Measurements from ENCODE around the gene YBEY. TPM values are rescaled to one million over a fixed set of nuclear protein-coding genes. Genes with fewer than 3 reads are reported as not detected.
A peak's percentile ranks its signal among the peaks of the same experiment; 100 is the strongest.

YBEY gene
- total RNA-seq, 1 experiment from 2014 or later, result 13.8 TPM

- peak overlapping the region; percentile 94 for H3K4me2 ChIP-seq
- peaks cover 29% of the 10 kb centered on the region for H3K4me1 ChIP-seq (replicated peaks; ENCODE audit: insufficient read depth)
- no peak for DNase-seq
- no peak for TF ChIP-seq EZH2 (IDR thresholded peaks at IDR 0.05; ENCODE audit: low read depth)
- TF ChIP-seq CTCF (conservative IDR thresholded peaks at IDR 0.05), result no peak
- no peaks in the 10 kb centered on the region for H3K9me3 ChIP-seq (ENCODE audit: insufficient read depth, low read depth)
- H3K9me2 ChIP-seq (ENCODE audit: insufficient read depth), result no peaks in the 10 kb centered on the region
- H2AFZ ChIP-seq, result no peak overlapping the region
- peaks cover 17% of the 10 kb centered on the region; the same call in 1 of the 2 replicates for H3F3A ChIP-seq (ENCODE audit: insufficient read depth, low read depth)
- H3K4me3 ChIP-seq, result peak overlapping the region; percentile 69; the same call in 1 of the 2 replicates
- no peaks in the 10 kb centered on the region for H3K27me3 ChIP-seq (ENCODE audit: insufficient read depth, low read depth)
- CTCF ChIA-PET, result no interaction called here
- POLR2A ChIA-PET (ENCODE audit: unreplicated experiment), result interaction anchor here (0.6 kb wide), 1 partner anchor 239 kb away, joined by 5 read pairs; no protein-coding TSS in a partner anchor
- peaks cover 8% of the 10 kb centered on the region; the same call in 1 of the 2 replicates for H4K20me1 ChIP-seq (ENCODE audit: insufficient read depth)
- peaks cover 5% of the 10 kb centered on the region; the same call in 1 of the 2 replicates for H3K36me3 ChIP-seq (ENCODE audit: low read depth)
- intact Hi-C loops (cut with micrococcal nuclease; ENCODE audit: unreplicated experiment), result loop anchor here (10.0 kb wide), 1 partner anchor 139 kb away; no protein-coding TSS in a partner anchor
- peaks cover 41% of the 10 kb centered on the region for H3K79me2 ChIP-seq (ENCODE audit: low read depth)
- H3K27ac ChIP-seq, result no peak overlapping the region
- no TSS peak for BruUV-seq (replicated peaks)
These were observed 2.0 kb upstream of the YBEY start for GRCh38 chr21:46284077-46284644.

- no TSS peak for BruUV-seq (replicated peaks)
- H3F3A ChIP-seq (ENCODE audit: insufficient read depth, low read depth), result peaks cover 17% of the 10 kb centered on the region; the same call in 1 of the 2 replicates
- no peak overlapping the region for H2AFZ ChIP-seq
- no peak for DNase-seq
- H3K27me3 ChIP-seq (ENCODE audit: insufficient read depth, low read depth), result no peaks in the 10 kb centered on the region
- CTCF ChIA-PET, result no interaction called here
- TF ChIP-seq EZH2 (IDR thresholded peaks at IDR 0.05; ENCODE audit: low read depth) (no peak), CTCF (conservative IDR thresholded peaks at IDR 0.05) (no peak)
- intact Hi-C loops (cut with micrococcal nuclease; ENCODE audit: unreplicated experiment), result loop anchor here (10.0 kb wide), 1 partner anchor 140 kb away; no protein-coding TSS in a partner anchor
- peaks cover 29% of the 10 kb centered on the region for H3K4me1 ChIP-seq (replicated peaks; ENCODE audit: insufficient read depth)
- peaks cover 4% of the 10 kb centered on the region; the same call in 1 of the 2 replicates for H3K36me3 ChIP-seq (ENCODE audit: low read depth)
- H3K4me2 ChIP-seq, result peak overlapping the region; percentile 94
- no peaks in the 10 kb centered on the region for H3K9me2 ChIP-seq (ENCODE audit: insufficient read depth)
- POLR2A ChIA-PET (ENCODE audit: unreplicated experiment), result no interaction called here
- H4K20me1 ChIP-seq (ENCODE audit: insufficient read depth), result peaks cover 8% of the 10 kb centered on the region; the same call in 1 of the 2 replicates
- peak overlapping the region; percentile 69 for H3K4me3 ChIP-seq
- H3K79me2 ChIP-seq (ENCODE audit: low read depth), result peaks cover 41% of the 10 kb centered on the region
- H3K27ac ChIP-seq, result no peak overlapping the region
- H3K9me3 ChIP-seq (ENCODE audit: insufficient read depth, low read depth), result no peaks in the 10 kb centered on the region
These were observed 1.4 kb upstream of the YBEY start for GRCh38 chr21:46284733-46285132.

- TF ChIP-seq CTCF (conservative IDR thresholded peaks at IDR 0.05), result no peak
- no peak for TF ChIP-seq EZH2 (IDR thresholded peaks at IDR 0.05; ENCODE audit: low read depth)
- Histone ChIP-seq H2AFZ (peak within 1 kb of the TSS; percentile 77), H4K20me1 (ENCODE audit: insufficient read depth) (peaks cover 8% of the 10 kb centered on the region; the same call in 1 of the 2 replicates), H3K27ac (peak within 1 kb of the TSS; percentile 70), H3F3A (ENCODE audit: insufficient read depth, low read depth) (peaks cover 17% of the 10 kb centered on the region; the same call in 1 of the 2 replicates), H3K36me3 (ENCODE audit: low read depth) (no peaks in the 10 kb centered on the region; the same call in 1 of the 2 replicates), H3K27me3 (ENCODE audit: insufficient read depth, low read depth) (no peaks in the 10 kb centered on the region), H3K9me3 (ENCODE audit: insufficient read depth, low read depth) (no peaks in the 10 kb centered on the region), H3K79me2 (ENCODE audit: low read depth) (peaks cover 41% of the 10 kb centered on the region), H3K9me2 (ENCODE audit: insufficient read depth) (no peaks in the 10 kb centered on the region), H3K4me2 (peak within 1 kb of the TSS; percentile 94), H3K4me1 (replicated peaks; ENCODE audit: insufficient read depth) (peaks cover 29% of the 10 kb centered on the region), H3K4me3 (peak within 1 kb of the TSS; percentile 69)
- DNase-seq, result no peak
- ChIA-PET CTCF (no interaction called here), POLR2A (ENCODE audit: unreplicated experiment) (no interaction called here)
- BruUV-seq (replicated peaks), result no TSS peak
- intact Hi-C loops (cut with micrococcal nuclease; ENCODE audit: unreplicated experiment), result loop anchor here (10.0 kb wide), 1 partner anchor 140 kb away; no protein-coding TSS in a partner anchor
These were observed 908 bp upstream of the YBEY start, which contains the start of gene MCM3AP for GRCh38 chr21:46285206-46285661. Gene MCM3AP (minus strand): TSS chr21:46285611. CDS start chr21:46285286, 325 bp downstream.

Data from PC-9 (cell line).